ENCODE data around the gene IFT22. TPM values are rescaled to one million over a fixed set of nuclear protein-coding genes. Genes with fewer than 3 reads are reported as not detected.

The IFT22 gene
- total and polyA plus RNA-seq, 2 of the 8 experiments (the other 6 are each of a cell fraction or from before 2014, with no cell fraction given) = 17.7 to 18.9 TPM

GRCh38 chr7:101302641-101303101, 18.9 kb downstream of the IFT22 start:
- H3K4me2 ChIP-seq (ENCODE audit: insufficient read depth in 1 of 2, low read depth in 2 of 2, low read length in 2 of 2) = peak overlapping the region; percentile 60 to 95
- peak overlapping the region; percentile 45 to 97 (median 48); a peak in 7 of 8 replicates for H3K4me3 ChIP-seq (ENCODE audit: extremely low read depth in 1 of 4, insufficient read depth in 2 of 4, low read depth in 3 of 4, low read length in 4 of 4)
- H3K9ac ChIP-seq (replicated peaks in 1 of 4; ENCODE audit: extremely low read depth in 1 of 4, low read depth in 3 of 4, low read length in 3 of 4) = peak overlapping the region in 2 of 4 experiments; percentile 23 to 25; a peak in 4 of 7 replicates
- peak in 1 of 2 experiments; percentile 70 for DNase-seq (ENCODE audit: low read depth in 1 of 2, low spot score in 2 of 2)
- peaks cover 2% of the 10 kb centered on the region for H3K79me1 ChIP-seq (ENCODE audit: low read depth, low read length)
- no peaks in the 10 kb centered on the region; a peak in 1 of 4 replicates for H3K9me3 ChIP-seq (ENCODE audit: insufficient read depth in 2 of 2, low read depth in 1 of 2, low read length in 1 of 2)
- peak overlapping the region; percentile 78 for H2BK5ac ChIP-seq (ENCODE audit: low read depth, low read length)
- POLR2A ChIA-PET (ENCODE audit: partially characterized antibody) = interaction anchor here (0.6 to 11.4 kb wide), 17 partner anchors 12 to 85 kb away, joined by 3 to 144 read pairs (median 4); partner anchors contain the start of genes COL26A1, IFT22 and ZNHIT1
- no peak overlapping the region for H2BK20ac ChIP-seq (ENCODE audit: low read length)
- H2AFZ ChIP-seq (ENCODE audit: low read length) = no peak overlapping the region
- no peak overlapping the region for H2BK12ac ChIP-seq (ENCODE audit: low read depth, low read length)
- CTCF ChIA-PET (ENCODE audit: partially characterized antibody) = interaction anchor here (0.5 to 1.8 kb wide), 3 partner anchors 13 to 138 kb away, joined by 3 to 4 read pairs (median 3); no protein-coding TSS in a partner anchor
- peak overlapping the region; percentile 57; the same call in 1 of the 2 replicates for H4K8ac ChIP-seq (ENCODE audit: extremely low read depth, insufficient read depth, low read length)
- peak overlapping the region; percentile 60 for H3K18ac ChIP-seq (ENCODE audit: extremely low read depth, low read length)
- H3K27me3 ChIP-seq (replicated peaks in 1 of 4; ENCODE audit: control insufficient read depth in 3 of 4, extremely low read depth in 1 of 4, insufficient read depth in 3 of 4, low read length in 3 of 4) = no peaks in the 10 kb centered on the region
- H3K27ac ChIP-seq (ENCODE audit: low read depth, low read length) = no peak overlapping the region
- no peak overlapping the region for H2BK120ac ChIP-seq (replicated peaks; ENCODE audit: low read depth, low read length)
- peaks cover 4 to 49% (median 17%) of the 10 kb centered on the region in 4 experiments; a peak in 7 of 8 replicates for H3K36me3 ChIP-seq (ENCODE audit: control insufficient read depth in 2 of 4, insufficient read depth in 4 of 4, low read length in 3 of 4)
- peaks cover 9% of the 10 kb centered on the region; the same call in 1 of the 2 replicates for H3K23me2 ChIP-seq (ENCODE audit: low read depth, low read length)
- H3K79me2 ChIP-seq (ENCODE audit: control insufficient read depth in 1 of 2, insufficient read depth in 2 of 2, low read length in 2 of 2) = peaks cover 7 to 72% of the 10 kb centered on the region in 2 experiments
- H2BK15ac ChIP-seq (ENCODE audit: low read length) = no peak overlapping the region
- H4K5ac ChIP-seq (ENCODE audit: insufficient read length, low read depth, low read length) = peak overlapping the region; percentile 83
- H3K56ac ChIP-seq (replicated peaks; ENCODE audit: insufficient read length, low read depth, low read length) = no peak overlapping the region
- FAIRE-seq = no peak
- H3K23ac ChIP-seq (ENCODE audit: insufficient read length) = no peak overlapping the region
- H3K14ac ChIP-seq (ENCODE audit: insufficient read length) = no peak overlapping the region
- no peak overlapping the region for H3K4ac ChIP-seq (replicated peaks; ENCODE audit: insufficient read length, low read depth, low read length)
- peaks cover 0 to 12% (median 4%) of the 10 kb centered on the region in 4 experiments; a peak in 5 of 7 replicates for H3K4me1 ChIP-seq (replicated peaks in 1 of 4; ENCODE audit: control insufficient read depth in 3 of 4, insufficient read depth in 4 of 4, low read length in 3 of 4)
- H4K91ac ChIP-seq (replicated peaks; ENCODE audit: insufficient read length, low read length) = no peak overlapping the region
- H4K20me1 ChIP-seq (replicated peaks in 1 of 2; ENCODE audit: control insufficient read depth in 1 of 2, insufficient read depth in 2 of 2, low read length in 2 of 2) = peaks cover 0 to 7% of the 10 kb centered on the region in 2 experiments
- no peak overlapping the region for H2AK5ac ChIP-seq (ENCODE audit: low read depth, low read length)
- WGBS, 2 experiments (ENCODE audit: extremely low coverage in 1 of 2, insufficient coverage in 1 of 2, insufficient read length in 1 of 2, insufficient replicate concordance in 2 of 2, low coverage in 1 of 2, low lambda C conversion rate in 2 of 2, missing lambda C conversion rate in 1 of 2) = 49% methylated on average over 27 of the region's 37 CpGs; no CpG with 5 or more reads in 1 of the 2 experiments
- TF ChIP-seq FOSL1 (IDR thresholded peaks at IDR 0.05; ENCODE audit: insufficient read depth, low read depth, low read length) = no peak
- TF ChIP-seq YY1 (IDR thresholded peaks at IDR 0.05; ENCODE audit: low read depth, low read length) = peak; percentile 43; the same call in 1 of the 2 replicates
- no peak for TF ChIP-seq SRF (IDR thresholded peaks at IDR 0.05; ENCODE audit: low read depth, low read length)
- TF ChIP-seq ZNF274 (IDR thresholded peaks at IDR 0.05; ENCODE audit: borderline replicate concordance, extremely low read depth, low read length) = no peak
- peak; percentile 43; the same call in 1 of the 2 replicates for TF ChIP-seq TAF1 (IDR thresholded peaks at IDR 0.05; ENCODE audit: low read depth, low read length)
- TF ChIP-seq POLR2AphosphoS5 (IDR thresholded peaks at IDR 0.05; ENCODE audit: low read depth, low read length) = peak; percentile 42; the same call in 1 of the 2 replicates
- TF ChIP-seq E2F6 (IDR thresholded peaks at IDR 0.05) = peak; percentile 97
- TF ChIP-seq MAX (IDR thresholded peaks at IDR 0.05) = peak; percentile 81
- TF ChIP-seq POU5F1 (IDR thresholded peaks at IDR 0.05; ENCODE audit: low read depth, low read length) = no peak
- peak in 1 of 2 experiments; percentile 45; a peak in 1 of 3 replicates for TF ChIP-seq POLR2A (IDR thresholded peaks at IDR 0.05; ENCODE audit: control extremely low read depth in 1 of 2, low read depth in 2 of 2, low read length in 2 of 2)
- TF ChIP-seq GTF2F1 (IDR thresholded peaks at IDR 0.05; ENCODE audit: borderline replicate concordance, low read depth, low read length) = 0 out of 2 replicates have a peak, but pooled peaks have one; percentile 16
- no peak for TF ChIP-seq TCF12 (IDR thresholded peaks at IDR 0.05; ENCODE audit: low read depth, low read length)

All from H1 (cell line).